Tibial artery (tissue), 4 donors: Measurements from ENCODE around the gene CDC42EP5.

Experiments
- DNase-seq, 2 donors: peaks; one replicate each; pipeline ENCODE4 v3.0.0-alpha.2; 2019
- H3K27ac ChIP-seq, 2 donors: fragments of 200-600 bp; sonication (generic) in 1 of 2; 1 replicate in 1 of 2; 2 replicates in 1 of 2; pipeline ENCODE4 v1.5.1; 2018 to 2019; ENCODE audit warnings: mild to moderate bottlenecking in 1 of 2
- H3K27me3 ChIP-seq, 2 donors: fragments of 200-600 bp; sonication (generic) in 1 of 2; one replicate each; pipeline versions ENCODE4 v1.5.1 to v1.6.0; 2016 to 2019
- H3K36me3 ChIP-seq, 3 donors: fragments of 200-600 bp; sonication (generic) in 2 of 3; one replicate each; pipeline ENCODE4 v1.5.1; 2016 to 2019; ENCODE audit warnings: mild to moderate bottlenecking in 2 of 3
- H3K4me1 ChIP-seq, 4 donors: fragments of 200-600 bp; sonication (generic) in 2 of 4; 1 replicate in 3 of 4; 2 replicates in 1 of 4; pipeline ENCODE4 v1.5.1; 2016 to 2019
- H3K4me3 ChIP-seq, 2 donors: fragments of 200-600 bp; sonication (generic) in 1 of 2; 1 replicate in 1 of 2; 2 replicates in 1 of 2; pipeline ENCODE4 v1.5.1; 2018 to 2019; ENCODE audit warnings: mild to moderate bottlenecking in 2 of 2
- H3K9me3 ChIP-seq, 3 donors: fragments of 200-600 bp; sonication (generic) in 1 of 3; one replicate each; pipeline ENCODE4 v1.5.1; 2016 to 2019
- CTCF ChIP-seq, 2 experiments: fragments of 200-600 bp in 1 of 2; fragments of 450-650 bp in 1 of 2; IDR thresholded peaks; one replicate each; pipeline ENCODE4 v1.5.1; 2017 to 2019; ENCODE audit warnings: antibody characterized with exemption in 2 of 2, mild to moderate bottlenecking in 1 of 2, moderate library complexity in 1 of 2
- intact Hi-C: fragments of 100-400 bp; cut with DNase I; formaldehyde crosslinking; loops from one replicate; pipeline ENCODE4 v1.15.0; 2023; ENCODE audit warnings: low total_unique reads

CDC42EP5 gene

GRCh38 chr19:54454781-54455675 is 18.1 kb downstream of the CDC42EP5 start:
- no peak for TF ChIP-seq CTCF (IDR thresholded peaks at IDR 0.05)
- no peak overlapping the region for H3K27ac ChIP-seq
- H3K36me3 ChIP-seq = peaks cover 88 to 94% (median 92%) of the 10 kb centered on the region in 3 donors
- H3K4me3 ChIP-seq = no peak overlapping the region
- DNase-seq = no peak
- no peaks in the 10 kb centered on the region for H3K27me3 ChIP-seq
- intact Hi-C loops = no loop called here
- H3K9me3 ChIP-seq = no peaks in the 10 kb centered on the region
- peaks cover 0 to 51% (median 25%) of the 10 kb centered on the region in 4 donors for H3K4me1 ChIP-seq

GRCh38 chr19:54453921-54454780 is 18.9 kb downstream of the CDC42EP5 start:
- peaks cover 82 to 85% (median 84%) of the 10 kb centered on the region in 3 donors for H3K36me3 ChIP-seq
- no peak overlapping the region for H3K4me3 ChIP-seq
- TF ChIP-seq CTCF (IDR thresholded peaks at IDR 0.05) = no peak
- DNase-seq = no peak
- no peaks in the 10 kb centered on the region for H3K9me3 ChIP-seq
- no peaks in the 10 kb centered on the region for H3K27me3 ChIP-seq
- peaks cover 0 to 48% (median 24%) of the 10 kb centered on the region in 4 donors for H3K4me1 ChIP-seq
- H3K27ac ChIP-seq = no peak overlapping the region
- intact Hi-C loops = no loop called here

GRCh38 chr19:54452626-54453025 is 20.5 kb downstream of the CDC42EP5 start:
- H3K27ac ChIP-seq = no peak overlapping the region
- intact Hi-C loops = no loop called here
- no peaks in the 10 kb centered on the region for H3K27me3 ChIP-seq
- peaks cover 66 to 70% (median 68%) of the 10 kb centered on the region in 3 donors for H3K36me3 ChIP-seq
- no peak for DNase-seq
- no peaks in the 10 kb centered on the region for H3K9me3 ChIP-seq
- TF ChIP-seq CTCF (IDR thresholded peaks at IDR 0.05) = no peak
- no peak overlapping the region for H3K4me3 ChIP-seq
- H3K4me1 ChIP-seq = peaks cover 0 to 37% (median 26%) of the 10 kb centered on the region in 4 donors

- Histone ChIP-seq H3K27ac (no peak overlapping the region), H3K4me3 (no peak overlapping the region), H3K4me1 (peaks cover 0 to 44% (median 31%) of the 10 kb centered on the region in 4 donors), H3K27me3 (no peaks in the 10 kb centered on the region), H3K9me3 (no peaks in the 10 kb centered on the region), H3K36me3 (peaks cover 60 to 64% (median 62%) of the 10 kb centered on the region in 3 donors)
- intact Hi-C loops = no loop called here
- DNase-seq = peak in 1 of 2 donors; percentile 19
- no peak for TF ChIP-seq CTCF (IDR thresholded peaks at IDR 0.05)
Measured at GRCh38 chr19:54451997-54452396, 21.1 kb downstream of the CDC42EP5 start.

GRCh38 chr19:54451331-54451871 is 21.7 kb downstream of the CDC42EP5 start:
- Histone ChIP-seq H3K27me3 (no peaks in the 10 kb centered on the region), H3K36me3 (peaks cover 54 to 58% (median 56%) of the 10 kb centered on the region in 3 donors), H3K4me3 (no peak overlapping the region), H3K4me1 (peaks cover 0 to 46% (median 34%) of the 10 kb centered on the region in 4 donors), H3K27ac (peak overlapping the region in 1 of 2 donors; percentile 8), H3K9me3 (no peaks in the 10 kb centered on the region)
- DNase-seq = no peak
- intact Hi-C loops = no loop called here
- no peak for TF ChIP-seq CTCF (IDR thresholded peaks at IDR 0.05)
